H1 (cell line): Measurements from ENCODE around the gene HEPACAM. TPM values are rescaled to one million over a fixed set of nuclear protein-coding genes. Genes with fewer than 3 reads are reported as not detected.
A peak's percentile ranks its signal among the peaks of the same experiment; 100 is the strongest.

Source experiments
- CTCF ChIA-PET: fragments of 300-600 bp; sonication (Branson Sonifier 250); formaldehyde crosslinking; loops from one replicate; lab custom pipeline; 2021; ENCODE audit not compliant: partially characterized antibody; lab: Charles Lee
- POLR2A ChIA-PET: fragments of 300-600 bp; sonication (Branson Sonifier 250); formaldehyde crosslinking; loops from one replicate; lab custom pipeline; 2021; ENCODE audit warnings: inconsistent platforms; ENCODE audit not compliant: partially characterized antibody; lab: Charles Lee
- DNase-seq, 2 experiments: peaks; one replicate each; pipeline versions ENCODE4 v3.0.0 to v3.0.0-alpha.2; 2010 to 2022; ENCODE audit warnings: low spot score in 2 of 2, low read depth in 1 of 2, mixed read lengths in 1 of 2
- FAIRE-seq: peaks from 2 replicates; lab custom pipeline; 2011; peaks lifted over from hg19 to GRCh38; lab: Jason Lieb, UNC
- H2AFZ ChIP-seq: 2 replicates; pipeline ENCODE4 v1.8.1; 2012; ENCODE audit warnings: low read length, inconsistent platforms
- H2AK5ac ChIP-seq: 2 replicates; pipeline ENCODE4 v1.6.1; 2013; ENCODE audit warnings: low read depth, low read length
- H2BK120ac ChIP-seq: replicated peaks from 2 replicates; pipeline ENCODE3; 2013; ENCODE audit warnings: low read depth, low read length, inconsistent platforms
- H2BK12ac ChIP-seq: 2 replicates; pipeline ENCODE4 v1.6.1; 2013; ENCODE audit warnings: low read depth, low read length
- H2BK15ac ChIP-seq: 2 replicates; pipeline ENCODE4 v1.6.1; 2013; ENCODE audit warnings: low read length
- H2BK20ac ChIP-seq: 2 replicates; pipeline ENCODE4 v1.6.1; 2013; ENCODE audit warnings: low read length
- H2BK5ac ChIP-seq: 2 replicates; pipeline ENCODE4 v1.6.1; 2013; ENCODE audit warnings: low read depth, low read length
- H3K14ac ChIP-seq: 2 replicates; pipeline ENCODE4 v1.6.1; 2013; ENCODE audit warnings: inconsistent platforms; ENCODE audit not compliant: insufficient read length
- H3K18ac ChIP-seq: 2 replicates; pipeline ENCODE4 v1.6.1; 2013; ENCODE audit warnings: low read length; ENCODE audit errors: extremely low read depth
- H3K23ac ChIP-seq: 2 replicates; pipeline ENCODE4 v1.6.1; 2013; ENCODE audit warnings: inconsistent platforms; ENCODE audit not compliant: insufficient read length
- H3K23me2 ChIP-seq: 2 replicates; pipeline ENCODE4 v1.6.1; 2013; ENCODE audit warnings: low read depth, low read length
- H3K27ac ChIP-seq: 2 replicates; pipeline ENCODE4 v1.6.1; 2011; ENCODE audit warnings: low read depth, low read length, inconsistent platforms
- H3K27me3 ChIP-seq, 4 experiments: replicated peaks in 1 of 4; 1 replicate in 1 of 4; 2 replicates in 3 of 4; pipeline versions ENCODE4 v1.6.1 to v1.8.1; 2011 to 2013; ENCODE audit warnings: low read length in 3 of 4, mild to moderate bottlenecking in 3 of 4, inconsistent platforms in 2 of 4, mixed read lengths in 2 of 4, moderate library complexity in 1 of 4; ENCODE audit not compliant: control insufficient read depth in 3 of 4, insufficient read depth in 3 of 4; ENCODE audit errors: extremely low read depth in 1 of 4
- H3K36me3 ChIP-seq, 4 experiments: 2 replicates each; pipeline versions ENCODE4 v1.6.1 to v1.8.1; 2011 to 2013; ENCODE audit warnings: mild to moderate bottlenecking in 4 of 4, low read length in 3 of 4, moderate library complexity in 2 of 4, control low read depth in 1 of 4, inconsistent platforms in 1 of 4; ENCODE audit not compliant: insufficient read depth in 4 of 4, control insufficient read depth in 2 of 4
- H3K4ac ChIP-seq: replicated peaks from 2 replicates; pipeline ENCODE3; 2013; ENCODE audit warnings: low read length, low read depth, mixed read lengths, inconsistent platforms; ENCODE audit not compliant: insufficient read length
- H3K4me1 ChIP-seq, 4 experiments: replicated peaks in 1 of 4; 1 replicate in 1 of 4; 2 replicates in 3 of 4; pipeline versions ENCODE4 v1.6.1 to v1.8.1; 2011 to 2013; ENCODE audit warnings: low read length in 3 of 4, inconsistent platforms in 2 of 4, mixed read lengths in 1 of 4; ENCODE audit not compliant: insufficient read depth in 4 of 4, control insufficient read depth in 3 of 4
- H3K4me2 ChIP-seq, 2 experiments: 2 replicates each; pipeline versions ENCODE4 v1.6.1 to v1.8.1; 2011 to 2013; ENCODE audit warnings: low read depth in 2 of 2, low read length in 2 of 2, control low read depth in 1 of 2, inconsistent platforms in 1 of 2, mild to moderate bottlenecking in 1 of 2; ENCODE audit not compliant: insufficient read depth in 1 of 2
- H3K4me3 ChIP-seq, 4 experiments: fragments of 200-600, 300-600 bp in 1 of 4; sonication (generic), shearing (Covaris generic), sonication (Bioruptor Twin) in 1 of 4; 2 replicates each; pipeline versions ENCODE4 v1.5.1 to v1.8.1; 2011 to 2016; ENCODE audit warnings: low read length in 4 of 4, low read depth in 3 of 4, control low read depth in 2 of 4, inconsistent platforms in 2 of 4, mild to moderate bottlenecking in 2 of 4, mixed read lengths in 1 of 4, moderate library complexity in 1 of 4; ENCODE audit not compliant: insufficient read depth in 2 of 4; ENCODE audit errors: extremely low read depth in 1 of 4
- H3K56ac ChIP-seq: replicated peaks from 2 replicates; pipeline ENCODE3; 2013; ENCODE audit warnings: low read depth, mild to moderate bottlenecking, mixed read lengths, low read length, inconsistent platforms; ENCODE audit not compliant: insufficient read length
- H3K79me1 ChIP-seq: 2 replicates; pipeline ENCODE4 v1.6.1; 2013; ENCODE audit warnings: low read depth, low read length, control low read depth
- H3K79me2 ChIP-seq, 2 experiments: 2 replicates each; pipeline versions ENCODE4 v1.6.1 to v1.8.1; 2012 to 2013; ENCODE audit warnings: low read length in 2 of 2, mild to moderate bottlenecking in 2 of 2, inconsistent platforms in 1 of 2; ENCODE audit not compliant: insufficient read depth in 2 of 2, control insufficient read depth in 1 of 2
- H3K9ac ChIP-seq, 4 experiments: replicated peaks in 1 of 4; 1 replicate in 1 of 4; 2 replicates in 3 of 4; pipeline versions ENCODE4 v1.6.1 to v1.8.1; 2011 to 2013; ENCODE audit warnings: low read depth in 3 of 4, low read length in 3 of 4, control low read depth in 2 of 4, mild to moderate bottlenecking in 2 of 4, moderate library complexity in 2 of 4, inconsistent platforms in 1 of 4; ENCODE audit errors: extremely low read depth in 1 of 4
- H3K9me3 ChIP-seq, 2 experiments: 2 replicates each; pipeline versions ENCODE4 v1.6.1 to v1.8.1; 2012 to 2013; ENCODE audit warnings: mild to moderate bottlenecking in 2 of 2, moderate library complexity in 2 of 2, control low read depth in 1 of 2, inconsistent platforms in 1 of 2, low read depth in 1 of 2, low read length in 1 of 2, mixed read lengths in 1 of 2; ENCODE audit not compliant: insufficient read depth in 2 of 2
- H4K20me1 ChIP-seq, 2 experiments: replicated peaks in 1 of 2; 2 replicates each; pipeline versions ENCODE3 to v1.8.1; 2011 to 2013; ENCODE audit warnings: inconsistent platforms in 2 of 2, low read length in 2 of 2, mild to moderate bottlenecking in 1 of 2; ENCODE audit not compliant: insufficient read depth in 2 of 2, control insufficient read depth in 1 of 2
- H4K5ac ChIP-seq: 2 replicates; pipeline ENCODE4 v1.6.1; 2013; ENCODE audit warnings: low read length, low read depth, mixed read lengths, inconsistent platforms; ENCODE audit not compliant: insufficient read length
- H4K8ac ChIP-seq: 2 replicates; pipeline ENCODE4 v1.8.0; 2013; ENCODE audit warnings: mild to moderate bottlenecking, moderate library complexity, low read length, inconsistent platforms; ENCODE audit not compliant: insufficient read depth; ENCODE audit errors: extremely low read depth
- H4K91ac ChIP-seq: replicated peaks from 2 replicates; pipeline ENCODE3; 2013; ENCODE audit warnings: low read length, mixed read lengths, inconsistent platforms; ENCODE audit not compliant: insufficient read length
- KDM5A ChIP-seq: fragments of 200-600 bp; IDR thresholded peaks from 2 replicates; pipeline ENCODE4 v1.7.1; 2012; ENCODE audit warnings: mild to moderate bottlenecking, low read length, inconsistent platforms, mixed read lengths
- MAFK ChIP-seq: IDR thresholded peaks from 2 replicates; pipeline ENCODE4 v1.6.1; 2012; ENCODE audit warnings: low read depth, mild to moderate bottlenecking, improper control_type of control experiment, low read length
- MAX ChIP-seq: IDR thresholded peaks from 2 replicates; pipeline ENCODE4 v1.6.1; 2012; ENCODE audit warnings: inconsistent platforms
- POLR2AphosphoS5 ChIP-seq: IDR thresholded peaks from 2 replicates; pipeline ENCODE4 v1.6.1; 2011; ENCODE audit warnings: low read depth, low read length
- SP2 ChIP-seq: IDR thresholded peaks from 2 replicates; pipeline ENCODE4 v1.6.1; 2012; ENCODE audit warnings: mild to moderate bottlenecking, low read length, inconsistent platforms
- SP4 ChIP-seq: IDR thresholded peaks from 2 replicates; pipeline ENCODE4 v1.6.1; 2012; ENCODE audit warnings: low read length, inconsistent platforms
- TAF1 ChIP-seq: IDR thresholded peaks from 2 replicates; pipeline ENCODE4 v1.6.1; 2011; ENCODE audit warnings: mild to moderate bottlenecking, low read depth, low read length
- TAF7 ChIP-seq: optimal IDR thresholded peaks from 2 replicates; pipeline ENCODE3; 2011; ENCODE audit warnings: low read depth, mild to moderate bottlenecking, inconsistent platforms, low read length, moderate library complexity, borderline replicate concordance
- WGBS, 2 experiments: shearing (Covaris generic) in 1 of 2; methylation state at CpG; one replicate each; pipeline versions ENCODE4 v1.1.6 to v1.1.7; 2013 to 2015; ENCODE audit warnings: low lambda C conversion rate in 2 of 2, mixed read lengths in 2 of 2, inconsistent platforms in 1 of 2, low coverage in 1 of 2, missing lambda C conversion rate in 1 of 2; ENCODE audit not compliant: insufficient replicate concordance in 2 of 2, insufficient coverage in 1 of 2, insufficient read length in 1 of 2; ENCODE audit errors: extremely low coverage in 1 of 2, missing lambda C conversion rate in 1 of 2; 5-methylcytosine and 5-hydroxymethylcytosine counted together
- long read RNA-seq, 2 experiments: library from RNA in 1 of 2; library from capped mRNA in 1 of 2; stranded (forward); transcript quantifications; one replicate each; pipeline ENCODE4 v2.0.0, GENCODE V29; 2021; ENCODE audit warnings: inconsistent platforms in 1 of 2
- polyA minus RNA-seq, 3 experiments: library from RNA; depleted of rRNA, polyadenylated mRNA; stranded (reverse); fragments of >200 nt; gene quantifications; 1 replicate in 2 of 3; 2 replicates in 1 of 3; pipeline ENCODE4 v1.2.3, GENCODE V29; 2011
- polyA plus RNA-seq, 7 experiments: library from polyadenylated mRNA; depleted of rRNA in 3 of 7; stranded (reverse) in 5 of 7; unstranded in 2 of 7; fragments of >200 nt in 5 of 7; fragments of 200-250 nt in 2 of 7; gene quantifications; 1 replicate in 5 of 7; 2 replicates in 1 of 7; 4 replicates in 1 of 7; pipeline versions ENCODE4 v1.2.1 to v1.2.3, GENCODE V29; 2011 to 2013; ENCODE audit warnings: missing spikeins in 2 of 7, mixed read lengths in 2 of 7
- total RNA-seq: library from RNA; stranded (reverse); fragmentation: NEBNext Ultra II Directional; extraction: Animal tissue kit (Norgen Biotek cat#: 25700); gene quantifications from 2 replicates; pipeline ENCODE4 v1.2.1, GENCODE V29; 2021

The HEPACAM gene, protein sequence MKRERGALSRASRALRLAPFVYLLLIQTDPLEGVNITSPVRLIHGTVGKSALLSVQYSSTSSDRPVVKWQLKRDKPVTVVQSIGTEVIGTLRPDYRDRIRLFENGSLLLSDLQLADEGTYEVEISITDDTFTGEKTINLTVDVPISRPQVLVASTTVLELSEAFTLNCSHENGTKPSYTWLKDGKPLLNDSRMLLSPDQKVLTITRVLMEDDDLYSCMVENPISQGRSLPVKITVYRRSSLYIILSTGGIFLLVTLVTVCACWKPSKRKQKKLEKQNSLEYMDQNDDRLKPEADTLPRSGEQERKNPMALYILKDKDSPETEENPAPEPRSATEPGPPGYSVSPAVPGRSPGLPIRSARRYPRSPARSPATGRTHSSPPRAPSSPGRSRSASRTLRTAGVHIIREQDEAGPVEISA
- total RNA-seq (not detected in 2 replicates), polyA plus RNA-seq (2011; rRNA removed) (not detected in 2 replicates), polyA minus RNA-seq (2011; rRNA and poly(A)+ RNA removed) (not detected in 2 replicates)
- 0.10 TPM for polyA plus RNA-seq (2011; cell fraction: cytosol; rRNA removed)
- polyA plus RNA-seq (2011; cell fraction: nucleus; rRNA removed) = 0.06 TPM
- polyA plus RNA-seq (2012, experiment 1 of 2) = not detected in 4 replicates
- not detected for polyA plus RNA-seq (2012, experiment 2 of 2)
- polyA plus RNA-seq (2013, experiment 1 of 2) = 0.02 TPM
- polyA plus RNA-seq (2013, experiment 2 of 2) = not detected
- not detected for polyA minus RNA-seq (2011; cell fraction: cytosol; rRNA and poly(A)+ RNA removed)
- 0.20 TPM for polyA minus RNA-seq (2011; cell fraction: nucleus; rRNA and poly(A)+ RNA removed)
- long read RNA-seq, experiment 1 = 0 reads
- long read RNA-seq, experiment 2 = 0 reads

DNA sequence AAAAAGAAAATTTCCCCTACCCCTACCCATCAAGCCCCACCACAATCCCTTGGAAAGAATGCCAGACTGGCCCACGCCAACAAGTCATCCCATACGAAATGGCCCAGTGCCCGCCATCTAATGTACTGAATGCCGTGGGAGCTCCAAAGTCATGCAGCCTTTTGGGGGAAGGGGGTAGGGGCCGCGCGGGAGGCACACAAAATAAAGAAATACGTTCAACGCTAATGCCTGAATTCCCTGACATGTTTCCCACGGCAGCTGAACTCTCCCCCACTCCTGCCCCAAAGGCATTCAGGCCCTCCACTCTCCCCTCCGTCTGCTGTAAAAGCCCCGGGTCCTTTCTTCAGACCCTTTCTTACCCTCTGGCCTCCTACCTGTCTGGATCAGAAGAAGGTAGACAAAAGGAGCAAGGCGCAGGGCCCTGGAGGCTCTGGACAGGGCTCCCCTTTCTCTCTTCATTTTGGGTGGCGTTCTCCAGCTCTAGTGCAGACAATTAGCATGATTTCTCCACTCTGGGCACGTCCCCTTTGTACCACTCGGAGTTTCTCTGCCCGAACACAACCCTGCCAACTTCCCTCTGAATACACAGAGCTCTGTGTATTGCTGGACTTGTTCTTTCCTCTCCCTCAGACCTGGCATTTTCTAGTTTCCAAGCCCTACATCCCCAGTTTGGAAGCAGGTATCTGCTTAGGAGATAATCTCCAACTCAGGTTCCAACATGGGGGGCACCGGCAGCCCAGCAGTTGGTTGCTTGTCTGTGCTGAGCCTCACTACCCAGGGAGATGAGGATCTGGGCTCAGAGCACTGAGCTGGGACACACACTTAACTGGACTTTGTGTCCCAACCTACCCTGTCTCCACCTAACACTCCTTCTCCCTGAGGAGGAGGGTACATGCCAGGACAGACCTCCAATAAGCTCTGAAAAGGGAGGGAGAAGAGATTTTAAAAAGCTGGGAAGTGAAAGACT lies at the start of gene HEPACAM:
HEPACAM (minus strand) TSS at position 500 of the 967 bp plus-strand sequence; CDS start at position 459, 41 bp downstream.
- 0 out of 2 replicates have a peak within 1 kb of the TSS, but pooled peaks have one; percentile 28 for H2BK12ac ChIP-seq
- no peak within 1 kb of the TSS for H3K4me2 ChIP-seq
- no peak within 1 kb of the TSS for H3K14ac ChIP-seq
- no peak within 1 kb of the TSS for H3K56ac ChIP-seq
- POLR2A ChIA-PET = no interaction called here
- CTCF ChIA-PET = interaction anchor here (0.5 to 5.8 kb wide), 18 partner anchors 9 to 689 kb away, joined by 3 to 38 read pairs (median 4); partner anchors contain the start of genes CCDC15, CHEK1, HEPN1 and SLC37A2
- no peak within 1 kb of the TSS for H2BK5ac ChIP-seq
- FAIRE-seq = no peak
- H2BK20ac ChIP-seq = no peak within 1 kb of the TSS
- H4K5ac ChIP-seq = no peak within 1 kb of the TSS
- no peaks in the 10 kb centered on the region for H3K36me3 ChIP-seq
- H2BK15ac ChIP-seq = no peak within 1 kb of the TSS
- no peak within 1 kb of the TSS for H3K18ac ChIP-seq
- H3K27me3 ChIP-seq = no peaks in the 10 kb centered on the region; a peak in 3 of 7 replicates
- no peak within 1 kb of the TSS for H3K23ac ChIP-seq
- WGBS, 2 experiments = 89% methylated on average over 17 of the region's 18 CpGs; no CpG with 5 or more reads in 1 of the 2 experiments
- H3K79me1 ChIP-seq = no peaks in the 10 kb centered on the region
- H3K23me2 ChIP-seq = no peaks in the 10 kb centered on the region; the same call in 1 of the 2 replicates
- no peak within 1 kb of the TSS for H2BK120ac ChIP-seq
- H3K4me3 ChIP-seq = no peak within 1 kb of the TSS
- no peak within 1 kb of the TSS for H3K27ac ChIP-seq
- H3K4me1 ChIP-seq = peaks cover 0 to 3% (median 0%) of the 10 kb centered on the region in 4 experiments; a peak in 1 of 7 replicates
- DNase-seq = no peak
- H3K9me3 ChIP-seq = no peaks in the 10 kb centered on the region
- no peak within 1 kb of the TSS for H4K8ac ChIP-seq
- no peaks in the 10 kb centered on the region for H4K20me1 ChIP-seq
- H3K4ac ChIP-seq = no peak within 1 kb of the TSS
- no peaks in the 10 kb centered on the region for H3K79me2 ChIP-seq
- H2AFZ ChIP-seq = 0 out of 2 replicates have a peak within 1 kb of the TSS, but pooled peaks have one; percentile 34
- H4K91ac ChIP-seq = no peak within 1 kb of the TSS
- H2AK5ac ChIP-seq = no peak within 1 kb of the TSS
- no peak within 1 kb of the TSS for H3K9ac ChIP-seq
- no peak for TF ChIP-seq MAX
- TF ChIP-seq MAFK = no peak
- no peak for TF ChIP-seq TAF7
- no peak for TF ChIP-seq KDM5A
- TF ChIP-seq TAF1 = no peak
- TF ChIP-seq SP4 = no peak
- no peak for TF ChIP-seq POLR2AphosphoS5
- no peak for TF ChIP-seq SP2
